Fibroblast of peridontal ligament (primary cell): ENCODE data around the gene YES1.
"Not testable (repeated sequence)": the region's sequence is repeated elsewhere in the genome, so short reads cannot be mapped to it uniquely, and the experiment has no call there.

Experiments
- DNase-seq: peaks from one replicate; pipeline ENCODE4 v3.0.0-alpha.2; 2010; ENCODE audit errors: extremely low read depth

Gene YES1

DNA sequence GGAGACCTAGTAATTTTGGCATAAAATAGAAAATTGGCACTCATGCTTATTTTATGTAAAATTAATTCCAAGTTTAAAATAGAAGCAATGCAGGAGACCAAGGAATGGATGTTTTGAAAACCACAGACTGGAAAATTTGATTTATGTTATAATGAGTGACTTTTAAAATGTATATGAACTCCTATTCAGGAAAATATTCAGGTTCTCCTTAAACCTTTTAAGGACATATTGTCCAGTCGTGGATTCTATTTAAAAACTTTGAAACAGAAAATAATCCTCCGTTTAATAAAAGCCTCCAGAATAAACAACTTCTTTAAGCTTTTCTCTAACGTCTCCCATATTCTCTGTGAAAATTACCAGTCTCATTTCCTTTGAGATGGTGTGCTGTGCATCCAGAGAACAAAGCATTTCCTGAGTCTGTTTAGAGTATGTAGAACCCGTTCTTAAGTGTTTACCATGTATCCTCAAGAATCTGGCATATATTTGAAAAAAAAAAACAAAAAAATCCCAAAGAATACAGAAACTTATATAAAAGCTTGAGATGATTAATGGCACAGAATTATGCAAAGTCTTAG lies 8.6 kb upstream of the YES1 start:
- no peak for DNase-seq

DNA sequence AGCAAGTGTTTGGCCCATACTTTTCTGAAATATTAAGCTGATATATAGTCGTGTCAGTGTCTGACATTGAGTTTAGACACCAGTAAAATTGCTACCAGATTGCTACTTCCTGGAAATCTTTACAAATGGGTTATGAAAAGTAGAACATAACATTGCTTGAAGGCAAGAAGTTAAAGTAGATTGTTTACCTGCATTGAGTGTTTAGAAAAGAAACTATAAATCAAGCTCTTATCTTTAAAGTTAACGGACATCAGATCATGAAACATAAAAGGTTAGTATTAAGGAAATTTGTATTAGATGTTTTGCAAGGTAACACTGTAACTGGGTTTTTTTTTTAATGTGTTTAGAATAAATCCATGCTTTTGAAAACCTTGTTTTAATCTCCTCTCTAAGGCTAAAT lies 4.8 kb upstream of the YES1 start:
- DNase-seq: no peak

DNA sequence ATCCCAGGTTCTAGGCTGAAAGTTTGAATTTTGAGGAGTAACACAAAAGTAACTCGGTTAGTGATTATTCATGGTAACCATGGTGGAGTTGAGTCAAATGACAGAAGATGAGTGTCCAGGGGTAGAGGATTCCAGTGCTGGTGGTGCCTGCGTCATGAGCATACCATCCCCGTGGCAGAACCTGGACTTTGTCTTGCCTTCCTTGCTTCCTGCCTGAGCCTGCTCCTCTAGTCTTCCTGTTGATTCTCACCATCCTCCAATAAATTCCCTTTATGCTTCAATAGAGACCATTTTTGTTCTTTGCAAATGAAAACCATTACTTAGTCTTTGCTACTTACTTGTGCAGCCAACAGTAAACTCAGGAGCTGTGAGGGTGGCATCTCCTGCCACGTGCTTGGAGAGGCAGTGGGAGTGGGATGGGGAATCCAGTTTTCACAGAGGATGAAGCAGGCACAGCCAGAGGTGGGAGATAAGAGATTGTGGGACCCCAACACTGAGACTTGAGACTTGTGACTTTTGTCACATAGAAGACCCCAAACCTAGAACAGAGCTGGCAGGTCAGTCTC lies 4.1 kb upstream of the YES1 start:
- no peak for DNase-seq

DNA sequence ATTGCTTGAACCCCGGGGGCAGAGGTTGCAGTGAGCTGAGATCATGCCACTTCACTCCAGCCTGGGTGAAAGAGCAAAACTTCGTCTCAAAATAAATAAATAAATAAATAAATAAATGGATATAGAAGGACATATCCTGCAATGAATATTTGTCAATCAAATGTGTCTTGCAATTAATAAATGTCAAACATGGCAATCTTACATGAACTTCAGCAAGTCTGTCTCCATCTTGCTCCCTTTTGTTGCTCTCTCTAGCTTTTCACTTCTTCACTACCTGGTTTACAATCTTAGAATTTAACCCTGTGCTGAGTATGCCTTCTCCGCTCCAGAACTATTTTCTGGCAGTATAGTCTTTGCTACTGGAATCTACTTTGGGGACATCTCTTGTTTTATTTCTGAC lies 3.3 kb upstream of the YES1 start:
- DNase-seq: no peak

- no peak for DNase-seq
These were observed 2.5 kb upstream of the YES1 start for GRCh38 chr18:814300-815084.

DNA sequence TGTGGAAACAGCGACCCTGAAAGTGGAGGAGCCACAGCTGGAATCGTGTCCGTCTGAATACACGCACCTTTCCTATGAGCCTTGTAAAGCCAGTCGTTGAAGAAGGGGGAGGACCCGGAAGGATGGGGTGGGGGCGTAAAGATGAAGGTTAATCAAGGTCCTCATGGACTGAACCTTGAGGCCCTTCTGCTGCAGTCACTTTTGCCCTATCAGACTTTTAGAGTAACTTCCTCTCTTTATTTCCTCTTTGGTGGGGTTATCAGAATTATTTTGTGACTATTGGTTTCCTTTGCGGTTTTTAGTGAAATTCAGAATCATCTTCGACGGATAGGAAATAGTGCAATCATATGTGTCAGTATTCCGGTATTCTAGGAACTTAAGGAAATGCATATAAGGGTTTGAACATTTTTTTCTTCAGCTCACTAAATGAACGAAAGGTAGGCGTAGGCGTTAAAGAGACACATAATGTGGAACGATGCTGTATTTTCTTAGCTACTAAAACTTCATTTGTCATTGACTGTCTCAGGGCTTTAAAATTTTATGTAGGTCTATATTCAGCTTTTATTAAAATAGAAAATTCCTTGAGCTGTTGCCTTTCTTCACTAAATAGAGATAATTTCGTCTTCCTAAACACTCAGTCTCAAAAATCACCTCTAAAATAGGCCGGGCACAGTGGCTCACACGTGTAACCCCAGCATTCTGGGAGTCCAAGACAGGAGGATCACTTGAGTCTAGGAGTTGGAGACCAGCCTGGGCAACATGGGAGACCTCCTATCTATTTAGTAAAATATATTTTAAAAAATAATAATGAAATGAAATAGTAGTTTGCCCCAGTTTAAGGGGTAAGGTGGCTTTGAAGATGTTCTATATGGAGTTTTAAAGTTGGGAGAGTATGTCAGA lies 1.4 kb upstream of the YES1 start:
- DNase-seq: no peak

- DNase-seq: peak; percentile 78
These were observed 532 bp upstream of the YES1 start for GRCh38 chr18:812376-813171.

DNA sequence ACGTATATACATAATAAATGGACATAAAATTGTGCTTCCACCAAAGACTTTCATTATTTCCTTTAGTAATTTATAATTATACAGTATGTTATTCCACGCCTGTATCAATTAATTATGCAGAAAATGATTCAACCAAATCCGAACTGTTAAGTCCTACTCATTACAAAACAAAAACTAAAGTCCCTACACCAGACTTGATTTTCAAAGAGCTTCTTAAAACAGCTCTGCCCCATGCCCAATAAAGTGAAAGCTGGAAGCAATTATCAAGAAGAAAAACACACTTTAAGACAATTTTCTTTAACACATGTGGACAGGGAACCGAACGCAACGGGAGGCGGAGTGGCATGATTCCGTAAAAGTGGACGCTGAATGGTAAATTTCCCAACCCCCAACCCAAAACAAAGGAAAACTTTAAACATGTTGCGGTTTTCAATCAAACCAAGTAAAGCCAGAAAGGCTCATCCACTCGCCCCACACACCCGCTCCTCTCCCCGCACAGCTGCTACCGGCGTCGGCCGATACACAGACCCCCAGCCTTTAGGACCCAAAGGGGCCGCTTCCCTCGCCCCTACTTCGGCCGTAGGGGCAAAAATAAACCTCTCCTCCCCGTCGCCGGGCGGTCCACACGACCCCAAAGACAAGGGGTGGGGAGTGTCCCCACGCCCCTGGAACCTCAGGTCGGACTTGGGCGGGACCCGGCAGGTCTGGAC lies 705 bp downstream of the YES1 start:
- DNase-seq: peak; percentile 56

DNA sequence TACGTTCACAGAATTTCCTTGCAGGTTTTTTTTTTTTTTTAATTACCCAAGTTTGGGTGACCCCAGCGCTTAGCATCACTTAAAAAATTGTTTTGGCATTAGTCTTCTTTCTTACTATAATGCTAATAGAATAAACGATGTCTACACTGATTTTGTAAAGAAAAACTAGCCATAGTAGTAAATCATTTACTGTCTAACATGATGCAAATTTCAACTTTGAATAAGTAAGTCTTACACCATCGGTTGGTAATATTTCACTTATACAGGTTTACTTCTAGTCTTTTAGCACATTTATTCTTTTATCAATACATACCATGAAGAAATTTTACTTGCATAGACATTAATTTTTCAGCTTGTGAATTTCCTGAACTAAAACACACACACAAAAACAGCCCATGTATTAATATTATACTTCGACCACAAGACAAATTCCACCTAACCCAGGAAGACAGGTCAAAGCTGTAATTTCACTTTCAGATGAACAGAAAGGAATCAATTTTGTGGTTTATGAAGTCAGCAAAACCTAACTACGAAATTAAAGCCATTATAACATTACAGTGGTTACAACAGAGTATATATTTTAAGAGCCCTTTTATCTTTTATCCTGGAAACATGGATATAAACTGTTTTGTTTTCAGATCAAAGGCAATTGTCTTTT lies 1.9 kb downstream of the YES1 start:
- DNase-seq: peak; percentile 36

- DNase-seq: not testable (repeated sequence)
These were observed 2.8 kb downstream of the YES1 start for GRCh38 chr18:809228-809627.

- no peak for DNase-seq
These were observed 3.5 kb downstream of the YES1 start for GRCh38 chr18:808502-808901.

DNA sequence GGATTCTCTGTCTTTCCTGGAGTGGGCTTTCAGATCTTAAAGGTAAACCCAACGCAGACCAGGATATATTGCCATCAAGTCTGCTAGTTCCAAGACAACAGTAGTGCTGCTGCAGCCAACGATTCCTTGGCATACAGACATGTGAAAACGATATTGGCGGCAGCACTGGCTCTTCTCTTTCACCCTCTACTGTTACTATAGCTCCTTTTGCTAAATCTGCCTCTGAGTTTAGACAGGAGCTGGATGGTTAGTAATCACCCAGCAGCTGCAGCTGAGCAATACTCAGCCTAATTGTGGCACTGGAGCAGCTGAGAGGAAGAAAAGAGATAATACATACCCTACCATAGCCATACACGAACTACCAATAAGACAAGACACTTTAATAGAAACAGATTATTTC lies 4.0 kb downstream of the YES1 start:
- peak; percentile 69 for DNase-seq

- DNase-seq: no peak
These were observed 6.3 kb downstream of the YES1 start for GRCh38 chr18:805755-806110.

DNA sequence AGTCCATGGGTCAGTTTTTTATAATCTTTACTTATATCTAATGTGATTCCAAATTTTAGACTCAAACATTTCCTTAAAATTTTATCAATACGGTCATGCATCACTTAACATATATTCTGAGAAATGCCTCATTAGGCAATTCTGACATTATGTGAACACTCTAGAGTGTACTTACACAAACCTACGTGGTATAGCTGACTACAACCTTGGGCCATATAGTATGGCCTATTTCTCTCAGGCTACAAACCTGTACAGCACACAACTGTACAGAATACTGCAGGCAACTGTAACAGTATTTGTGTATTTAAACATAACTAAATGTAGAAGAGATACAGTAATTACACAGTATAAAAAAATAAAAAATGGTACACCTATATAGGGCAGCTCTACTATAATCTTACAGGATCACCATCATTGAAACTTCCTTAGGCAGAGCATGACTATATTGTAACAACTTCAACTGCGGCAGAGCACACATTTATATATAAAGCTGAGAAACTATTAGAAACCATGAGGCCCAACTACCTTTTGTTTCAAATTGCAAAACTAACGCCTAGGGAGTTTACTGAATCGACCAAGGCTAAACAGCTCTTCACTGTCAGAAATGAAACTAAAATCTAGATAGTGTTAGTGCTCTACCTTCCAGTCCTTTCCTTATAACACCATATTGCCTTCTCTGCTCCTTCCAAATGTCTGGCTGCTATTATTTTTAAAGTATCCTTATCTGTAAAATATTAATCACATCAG lies 6.9 kb downstream of the YES1 start:
- DNase-seq: peak; percentile 30

DNA sequence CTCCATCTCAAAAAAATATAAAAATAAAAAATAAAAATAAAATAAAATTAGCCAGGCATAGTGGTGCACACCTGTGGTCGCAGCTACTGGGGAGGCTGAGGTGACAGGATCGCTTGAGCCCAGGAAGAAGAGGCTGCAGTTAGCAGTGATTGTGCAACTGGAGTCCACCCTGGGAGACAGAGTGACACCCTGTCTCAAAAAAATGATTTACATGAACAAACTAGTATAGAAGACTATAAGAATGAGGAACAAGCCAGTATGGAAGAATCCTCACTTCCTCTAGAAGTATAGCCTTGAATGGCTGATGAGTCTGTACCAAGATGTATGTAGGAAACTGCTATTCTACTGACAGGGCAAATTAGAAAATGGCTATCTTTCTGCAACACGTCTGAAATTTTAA lies 10.9 kb downstream of the YES1 start:
- DNase-seq: no peak

DNA sequence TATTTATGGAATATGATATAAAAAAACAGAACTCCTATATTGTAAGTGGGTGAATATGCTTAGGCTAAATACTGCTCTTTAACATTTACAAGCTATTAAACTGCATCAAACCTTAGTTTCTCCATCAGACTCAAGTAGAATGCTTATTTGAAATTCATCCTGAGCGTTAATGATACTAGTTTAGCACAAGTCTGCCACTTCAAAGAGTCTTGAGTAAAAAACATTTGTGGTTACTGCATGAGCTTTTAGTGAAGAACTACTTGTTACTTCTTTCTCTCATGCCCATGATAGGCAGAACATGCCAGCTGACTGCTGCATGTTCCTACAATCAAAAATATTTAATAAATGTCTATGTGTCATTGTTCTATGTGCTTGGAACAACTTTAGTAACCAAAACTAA lies 12.1 kb downstream of the YES1 start:
- no peak for DNase-seq

- DNase-seq: not testable (repeated sequence)
These were observed 16.7 kb downstream of the YES1 start for GRCh38 chr18:795383-795782.

DNA sequence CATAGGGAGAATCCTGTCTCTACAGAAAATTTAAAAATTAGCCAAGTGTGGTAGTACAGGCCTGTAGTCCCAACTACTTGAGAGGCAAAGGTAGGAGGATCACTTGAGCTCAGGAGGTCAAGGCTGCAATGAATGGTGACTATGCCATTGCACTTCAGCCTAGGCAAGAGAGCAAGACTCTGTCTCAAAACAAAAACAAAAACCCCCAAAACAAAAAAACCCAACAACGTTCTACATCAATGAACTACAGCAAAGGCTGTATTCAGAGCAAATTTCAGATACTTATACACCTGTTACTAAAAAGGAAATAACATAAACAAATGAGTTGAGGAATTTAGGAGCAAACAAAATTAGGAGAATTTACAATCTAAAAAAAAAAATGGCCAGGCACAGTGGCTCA lies 22.6 kb downstream of the YES1 start:
- DNase-seq: no peak

DNA sequence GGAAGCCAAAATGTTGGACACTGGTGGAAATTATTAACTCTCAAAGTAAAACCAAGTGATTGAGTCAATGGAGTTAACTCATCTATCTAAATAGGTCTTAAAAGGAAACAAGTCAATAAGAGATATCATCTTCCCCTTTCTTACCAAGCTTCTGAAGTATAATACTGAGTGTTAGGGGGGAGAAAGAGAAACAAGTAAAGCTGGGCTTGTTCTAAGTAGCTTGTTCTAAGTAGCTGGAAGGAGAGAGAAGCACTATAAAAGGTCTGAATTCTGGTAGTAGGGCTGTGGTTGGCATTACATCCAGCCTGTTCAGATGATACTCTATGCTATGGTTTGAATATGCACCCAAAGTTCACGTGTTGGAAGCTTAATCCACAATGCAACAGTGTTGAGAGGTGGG lies 26.8 kb downstream of the YES1 start:
- DNase-seq: no peak
